Hematopoietic multipotent progenitor cell treated with erythropoietin and hydrocortisone succinate and interleukin-3 and kit ligand, for 8 days (in vitro differentiated cells): Measurements from ENCODE around the gene HLA-DMB.

Experiments
- DNase-seq: peaks from one replicate; pipeline ENCODE4 v3.0.0-alpha.2; 2015

The HLA-DMB gene

GRCh38 chr6:32940656-32941213, at the start of gene HLA-DMB:
Gene HLA-DMB, minus strand, starts transcription at chr6:32941028. Its CDS starts 221 bp downstream, at chr6:32940807.
- DNase-seq: peak; percentile 74

GRCh38 chr6:32989368-32989767, 48.5 kb upstream of the HLA-DMB start:
- DNase-seq: no peak

GRCh38 chr6:32984622-32985389, 44.0 kb upstream of the HLA-DMB start:
- DNase-seq: peak; percentile 90

GRCh38 chr6:32983964-32984621, 43.3 kb upstream of the HLA-DMB start:
- DNase-seq: peak; percentile 69

- no peak for DNase-seq
Observed at GRCh38 chr6:32983493-32983848, 42.6 kb upstream of the HLA-DMB start.

GRCh38 chr6:32982702-32983492, 42.1 kb upstream of the HLA-DMB start:
- DNase-seq: peak; percentile 50

- peak; percentile 38 for DNase-seq
Observed at GRCh38 chr6:32982084-32982701, 41.4 kb upstream of the HLA-DMB start.

GRCh38 chr6:32980488-32981038, 39.7 kb upstream of the HLA-DMB start:
- DNase-seq: no peak

- DNase-seq: no peak
Observed at GRCh38 chr6:32979720-32980487, 39.1 kb upstream of the HLA-DMB start.

GRCh38 chr6:32977953-32978324, 37.1 kb upstream of the HLA-DMB start:
- DNase-seq: no peak

GRCh38 chr6:32977272-32977952, 36.6 kb upstream of the HLA-DMB start:
- DNase-seq: no peak

GRCh38 chr6:32976334-32977069, 35.7 kb upstream of the HLA-DMB start:
- no peak for DNase-seq

GRCh38 chr6:32975886-32976285, 35.1 kb upstream of the HLA-DMB start:
- no peak for DNase-seq

- no peak for DNase-seq
Observed at GRCh38 chr6:32974541-32975308, 33.9 kb upstream of the HLA-DMB start.

GRCh38 chr6:32974016-32974333, 33.1 kb upstream of the HLA-DMB start:
- DNase-seq: peak; percentile 56

- peak; percentile 62 for DNase-seq
Observed at GRCh38 chr6:32973144-32974015, 32.6 kb upstream of the HLA-DMB start.

- peak; percentile 32 for DNase-seq
Observed at GRCh38 chr6:32972353-32973143, 31.7 kb upstream of the HLA-DMB start.
